GM18867 (cell line): Measurements from ENCODE around the gene CCAR1.
"Not testable (repeated sequence)": the region's sequence is repeated elsewhere in the genome, so short reads cannot be mapped to it uniquely, and the experiment has no call there.

Experiments
- ATAC-seq: cut with Tn5 transposase; IDR thresholded peaks from one replicate; pipeline ENCODE4 v1.9.1; 2021; ENCODE audit warnings: mild to moderate bottlenecking, moderate library complexity; ENCODE audit not compliant: unreplicated experiment

Gene CCAR1

GRCh38 chr10:68759223-68759863 lies 38.3 kb downstream of the CCAR1 start:
- ATAC-seq, result no peak

DNA sequence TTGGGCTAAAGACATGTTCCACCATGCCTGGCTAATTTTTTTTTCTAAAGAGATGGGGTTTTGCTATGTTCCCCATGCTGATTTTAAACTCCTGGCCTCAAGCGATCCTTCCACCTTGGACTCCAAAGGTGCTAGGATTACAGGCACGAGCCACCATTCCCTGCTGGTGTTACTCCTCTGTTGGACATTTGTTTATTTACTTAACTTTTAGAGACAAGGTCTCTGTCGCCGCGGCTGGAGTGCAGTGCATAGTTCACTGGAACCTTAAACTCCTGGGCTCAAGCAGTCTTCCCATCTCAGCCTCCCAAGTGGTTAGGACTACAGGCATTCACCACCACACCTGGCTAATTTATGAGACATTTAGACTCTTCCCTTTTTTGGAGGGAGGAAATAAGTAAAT lies 38.9 kb downstream of the CCAR1 start:
- no peak for ATAC-seq

GRCh38 chr10:68767407-68767806 lies 46.4 kb downstream of the CCAR1 start:
- not testable (repeated sequence) for ATAC-seq

DNA sequence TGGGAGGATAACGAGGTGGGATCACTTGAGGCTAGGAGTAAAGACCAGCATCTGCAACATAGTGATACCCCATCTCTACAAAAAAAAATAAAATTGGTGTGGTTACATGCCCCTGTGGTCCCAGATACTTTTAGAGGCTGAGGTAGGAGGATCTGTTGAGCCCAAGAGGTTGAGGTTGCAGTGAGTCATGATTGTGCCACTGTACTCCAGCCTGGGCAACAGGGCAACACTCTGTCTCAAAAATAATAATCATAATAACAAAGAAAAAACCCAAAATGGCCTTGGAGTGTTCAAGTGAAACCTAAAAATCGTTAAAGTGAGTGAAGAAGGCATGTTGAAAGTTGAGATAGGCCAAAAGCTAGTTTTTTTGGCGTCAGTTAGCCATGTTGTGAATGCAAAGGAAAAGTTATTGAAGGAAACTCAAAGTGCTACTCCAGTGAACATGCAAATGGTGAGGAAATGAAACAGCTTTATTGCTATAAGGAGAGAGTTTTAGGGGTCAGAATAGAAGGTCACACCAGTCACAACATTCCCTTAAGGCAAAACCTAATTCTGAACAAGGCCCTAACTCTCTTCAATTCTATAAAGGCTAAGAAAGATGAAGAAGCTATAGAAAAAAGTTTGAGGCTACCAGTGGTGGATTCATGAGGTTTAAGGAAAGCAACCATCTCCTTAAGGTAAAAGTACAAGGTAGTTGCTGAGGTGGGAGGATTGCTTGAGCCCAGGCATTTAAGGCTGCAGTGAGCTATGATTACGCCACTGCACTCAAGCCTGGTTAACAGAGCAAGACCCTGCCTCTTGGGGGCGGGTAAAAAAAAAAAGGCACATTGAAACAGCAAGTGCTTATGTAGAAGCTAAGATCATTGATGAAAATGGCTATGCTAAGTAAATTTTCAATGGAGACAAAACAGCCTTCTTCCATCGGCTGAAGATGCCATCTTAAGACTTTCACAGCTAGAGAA lies 60.9 kb downstream of the CCAR1 start:
- ATAC-seq, result no peak

DNA sequence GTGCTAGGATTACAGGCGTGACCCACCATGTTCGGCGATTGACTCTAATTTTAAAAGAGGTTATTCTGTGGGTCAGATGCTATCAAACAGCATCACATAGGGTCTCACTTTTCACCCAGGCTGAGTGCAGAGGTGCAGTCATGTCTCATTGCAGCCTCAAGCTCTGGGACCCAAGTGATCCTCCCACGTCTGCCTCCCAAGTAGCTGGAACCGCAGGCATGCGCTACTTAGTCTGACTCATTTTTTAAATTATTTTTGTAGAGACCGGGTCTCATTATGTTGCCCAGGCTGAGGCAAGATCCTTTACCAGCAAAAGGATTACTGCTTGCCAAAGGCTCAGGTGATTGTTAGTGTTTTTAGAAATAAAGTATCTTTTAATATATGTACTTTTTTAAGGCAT lies 63.4 kb downstream of the CCAR1 start:
- no peak for ATAC-seq

- ATAC-seq, result no peak
Observed at GRCh38 chr10:68787813-68788212, 66.8 kb downstream of the CCAR1 start.

- ATAC-seq, result no peak
Observed at GRCh38 chr10:68790476-68790875, 69.4 kb downstream of the CCAR1 start.

GRCh38 chr10:68792115-68792514 lies 71.1 kb downstream of the CCAR1 start:
- no peak for ATAC-seq

- ATAC-seq, result no peak
Observed at GRCh38 chr10:68795886-68796532, 75.0 kb downstream of the CCAR1 start.

- no peak for ATAC-seq
Observed at GRCh38 chr10:68796605-68797004, 75.6 kb downstream of the CCAR1 start.

GRCh38 chr10:68800211-68800610 lies 79.2 kb downstream of the CCAR1 start:
- ATAC-seq, result no peak

- no peak for ATAC-seq
Observed at GRCh38 chr10:68804692-68805091, 83.7 kb downstream of the CCAR1 start.

GRCh38 chr10:68810830-68811229 lies 89.8 kb downstream of the CCAR1 start:
- ATAC-seq, result not testable (repeated sequence)

- no peak for ATAC-seq
Observed at GRCh38 chr10:68811314-68812009, 90.4 kb downstream of the CCAR1 start.

DNA sequence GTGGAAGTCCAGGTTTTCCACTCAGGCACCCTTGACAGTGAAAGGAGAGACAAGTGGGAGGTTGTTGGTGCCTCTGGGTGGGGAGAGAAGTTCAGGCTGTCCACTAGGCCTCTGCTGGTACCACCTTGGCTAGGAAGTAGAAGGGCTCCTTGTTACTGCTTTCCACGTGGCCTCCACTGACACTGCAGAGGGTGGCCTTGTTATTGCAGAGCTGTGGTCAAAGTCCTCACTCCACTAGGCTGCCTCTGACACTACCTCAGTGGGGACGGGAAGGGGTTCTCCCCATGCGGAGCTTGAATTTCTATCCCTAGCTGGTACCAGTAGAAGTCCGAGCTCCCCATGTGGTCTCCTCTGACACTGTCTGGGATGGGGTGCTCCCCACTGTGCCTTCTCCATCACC lies 91.4 kb downstream of the CCAR1 start:
- no peak for ATAC-seq

DNA sequence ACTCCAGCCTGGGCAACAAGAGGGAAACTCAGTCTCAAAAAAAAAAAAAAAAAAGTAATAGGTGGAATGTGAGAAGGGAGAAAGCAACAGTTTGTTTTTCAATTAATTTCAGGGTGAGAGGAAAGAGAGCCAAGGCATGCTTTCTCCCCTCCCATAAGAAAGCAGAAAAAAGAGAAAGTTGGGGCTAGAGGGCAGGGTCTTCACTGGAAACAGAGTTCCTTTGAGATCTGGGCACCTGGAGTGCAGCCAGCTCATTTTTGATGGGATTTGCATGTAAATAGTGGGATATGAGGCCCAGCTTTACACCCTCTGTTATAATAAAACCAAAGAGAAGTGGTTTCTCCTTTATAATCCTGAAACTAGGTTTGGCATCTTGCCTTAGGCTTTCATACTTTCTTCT lies 92.5 kb downstream of the CCAR1 start:
- ATAC-seq, result no peak

- no peak for ATAC-seq
Observed at GRCh38 chr10:68816796-68817412, 95.9 kb downstream of the CCAR1 start.

GRCh38 chr10:68820359-68820758 lies 99.3 kb downstream of the CCAR1 start:
- ATAC-seq, result not testable (repeated sequence)

DNA sequence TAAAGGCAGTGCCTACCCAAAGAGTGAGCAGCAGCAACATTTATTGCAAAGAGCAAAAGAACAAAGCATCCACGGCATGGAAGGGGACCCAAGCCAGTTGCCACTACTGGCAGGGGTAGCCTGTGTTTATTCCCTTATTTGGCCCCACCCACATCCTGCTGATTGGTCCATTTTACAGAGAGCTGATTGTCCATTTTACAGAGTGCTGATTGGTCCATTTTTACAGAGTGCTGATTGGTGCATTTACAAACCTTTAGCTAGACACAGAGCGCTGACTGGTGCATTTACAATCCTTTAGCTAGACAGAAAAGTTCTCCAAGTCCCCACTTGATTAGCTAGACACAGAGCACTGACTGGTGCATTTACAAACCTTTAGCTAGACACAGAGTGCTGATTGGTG lies 101.6 kb downstream of the CCAR1 start:
- ATAC-seq, result not testable (repeated sequence)

- peak; percentile 60 for ATAC-seq
Observed at GRCh38 chr10:68826764-68827591, 105.9 kb downstream of the CCAR1 start, which contains the start of gene STOX1. STOX1 (plus strand) TSS chr10:68827531; CDS start chr10:68827624, 93 bp downstream.
